Peyer's patch (tissue), 4 donors: ENCODE measurements around the gene NFE2L2.

Experiments
- CTCF ChIP-seq, 6 experiments: fragments of 450-650 bp in 4 of 6; fragments of 200-600 bp in 2 of 6; sonication (generic) in 1 of 6; IDR thresholded peaks; one replicate each; pipeline ENCODE4 v1.5.1; 2017 to 2019; ENCODE audit warnings: antibody characterized with exemption in 6 of 6, mild to moderate bottlenecking in 3 of 6, moderate library complexity in 1 of 6
- POLR2A ChIP-seq, 2 donors: fragments of 450-650 bp; IDR thresholded peaks; one replicate each; pipeline ENCODE4 v1.5.1; 2017; ENCODE audit warnings: antibody characterized with exemption in 2 of 2, mild to moderate bottlenecking in 2 of 2, moderate library complexity in 2 of 2

GRCh38 chr2:177243476-177243875, 21.1 kb downstream of the NFE2L2 start:
- no peak for TF ChIP-seq CTCF (IDR thresholded peaks at IDR 0.05)
- no peak for TF ChIP-seq POLR2A (IDR thresholded peaks at IDR 0.05)
